Activated T-cell treated with anti-CD3 and anti-CD28 coated beads, Interleukin-2, amount 50 U/mL, for 72 hours (primary cell): ENCODE data around the gene ANTKMT. TPM values are rescaled to one million over a fixed set of nuclear protein-coding genes. Genes with fewer than 3 reads are reported as not detected.

Experiments
- ATAC-seq, 2 donors: fragments of 150-1000 bp; cut with Tn5 transposase; replicated peaks in 1 of 2; 2 replicates each; pipeline ENCODE4 v1.10.0; 2021; ENCODE audit warnings: moderate library complexity in 2 of 2, mild to moderate bottlenecking in 1 of 2
- DNase-seq, 2 donors: peaks; one replicate each; pipeline ENCODE4 v3.0.0; 2021 to 2022; ENCODE audit warnings: mixed read lengths in 1 of 2
- H3K27ac Mint-ChIP-seq: one replicate; pipeline ENCODE4 v1.8.0; 2022; ENCODE audit warnings: mild to moderate bottlenecking, moderate library complexity, mixed read lengths
- H3K27me3 Mint-ChIP-seq: one replicate; pipeline ENCODE4 v1.8.0; 2022; ENCODE audit warnings: low read depth, mixed read lengths
- H3K36me3 Mint-ChIP-seq, 2 donors: one replicate each; pipeline ENCODE4 v1.8.0; 2022; ENCODE audit warnings: mixed read lengths in 2 of 2, mild to moderate bottlenecking in 1 of 2; ENCODE audit not compliant: insufficient read depth in 2 of 2
- H3K4me1 Mint-ChIP-seq: one replicate; pipeline ENCODE4 v1.8.0; 2022; ENCODE audit warnings: low read depth, mixed read lengths
- H3K4me3 Mint-ChIP-seq, 2 donors: one replicate each; pipeline ENCODE4 v1.8.0; 2022; ENCODE audit warnings: mild to moderate bottlenecking in 2 of 2, mixed read lengths in 2 of 2, moderate library complexity in 2 of 2
- H3K9me3 Mint-ChIP-seq, 2 donors: one replicate each; pipeline ENCODE4 v1.8.0; 2022; ENCODE audit warnings: mixed read lengths in 2 of 2
- total RNA-seq, 2 donors: library from RNA; stranded (reverse); gene quantifications; one replicate each; pipeline ENCODE4 v1.2.3, GENCODE V29; 2022

The ANTKMT gene
- total RNA-seq, 2 donors from 2014 or later = 36.4 to 36.9 TPM

GRCh38 chr16:760065-760464, 39.1 kb downstream of the ANTKMT start:
- H3K4me1 Mint-ChIP-seq = no peaks in the 10 kb centered on the region
- DNase-seq (no peak), ATAC-seq (no peak)
- H3K4me3 Mint-ChIP-seq = no peak overlapping the region
- no peaks in the 10 kb centered on the region for H3K9me3 Mint-ChIP-seq
- H3K27me3 Mint-ChIP-seq = no peaks in the 10 kb centered on the region
- no peaks in the 10 kb centered on the region for H3K36me3 Mint-ChIP-seq
- no peak overlapping the region for H3K27ac Mint-ChIP-seq

- H3K27me3 Mint-ChIP-seq = no peaks in the 10 kb centered on the region
- H3K36me3 Mint-ChIP-seq = no peaks in the 10 kb centered on the region
- H3K4me3 Mint-ChIP-seq = no peak within 1 kb of the TSS
- H3K4me1 Mint-ChIP-seq = no peaks in the 10 kb centered on the region
- no peak for ATAC-seq
- no peak within 1 kb of the TSS for H3K27ac Mint-ChIP-seq
- no peaks in the 10 kb centered on the region for H3K9me3 Mint-ChIP-seq
- no peak for DNase-seq
These were observed 39.8 kb downstream of the ANTKMT start, which contains the start of gene MSLN for GRCh38 chr16:760545-761343. Gene MSLN, plus strand, starts transcription at chr16:760734. Its CDS starts 1,947 bp downstream, at chr16:762681.

- no peak for DNase-seq
- H3K4me3 Mint-ChIP-seq = no peak overlapping the region
- no peak for ATAC-seq
- H3K27ac Mint-ChIP-seq = no peak overlapping the region
- no peaks in the 10 kb centered on the region for H3K27me3 Mint-ChIP-seq
- no peaks in the 10 kb centered on the region for H3K4me1 Mint-ChIP-seq
- no peaks in the 10 kb centered on the region for H3K36me3 Mint-ChIP-seq
- no peaks in the 10 kb centered on the region for H3K9me3 Mint-ChIP-seq
These were observed 40.9 kb downstream of the ANTKMT start for GRCh38 chr16:761625-762513.

GRCh38 chr16:762595-763268, 41.8 kb downstream of the ANTKMT start:
- Mint-ChIP-seq H3K4me3 (no peak overlapping the region), H3K4me1 (no peaks in the 10 kb centered on the region), H3K27ac (no peak overlapping the region), H3K36me3 (no peaks in the 10 kb centered on the region), H3K9me3 (no peaks in the 10 kb centered on the region), H3K27me3 (no peaks in the 10 kb centered on the region)
- no peak for ATAC-seq
- no peak for DNase-seq

- DNase-seq = no peak
- Mint-ChIP-seq H3K27ac (no peak overlapping the region), H3K4me1 (no peaks in the 10 kb centered on the region), H3K4me3 (no peak overlapping the region), H3K9me3 (no peaks in the 10 kb centered on the region), H3K27me3 (no peaks in the 10 kb centered on the region), H3K36me3 (no peaks in the 10 kb centered on the region)
- ATAC-seq = no peak
These were observed 42.6 kb downstream of the ANTKMT start for GRCh38 chr16:763369-764183.

- no peaks in the 10 kb centered on the region for H3K36me3 Mint-ChIP-seq
- H3K27me3 Mint-ChIP-seq = no peaks in the 10 kb centered on the region
- no peak for DNase-seq
- ATAC-seq = no peak
- no peaks in the 10 kb centered on the region for H3K4me1 Mint-ChIP-seq
- no peak overlapping the region for H3K27ac Mint-ChIP-seq
- no peaks in the 10 kb centered on the region for H3K9me3 Mint-ChIP-seq
- H3K4me3 Mint-ChIP-seq = no peak overlapping the region
These were observed 43.3 kb downstream of the ANTKMT start for GRCh38 chr16:764184-764750.

- H3K36me3 Mint-ChIP-seq = no peaks in the 10 kb centered on the region
- no peaks in the 10 kb centered on the region for H3K27me3 Mint-ChIP-seq
- no peak overlapping the region for H3K4me3 Mint-ChIP-seq
- no peaks in the 10 kb centered on the region for H3K9me3 Mint-ChIP-seq
- no peaks in the 10 kb centered on the region for H3K4me1 Mint-ChIP-seq
- no peak for DNase-seq
- H3K27ac Mint-ChIP-seq = no peak overlapping the region
- no peak for ATAC-seq
These were observed 44.0 kb downstream of the ANTKMT start for GRCh38 chr16:764848-765487.

- ATAC-seq (no peak), DNase-seq (no peak)
- Mint-ChIP-seq H3K9me3 (no peaks in the 10 kb centered on the region), H3K27ac (no peak overlapping the region), H3K27me3 (no peaks in the 10 kb centered on the region), H3K4me1 (no peaks in the 10 kb centered on the region), H3K4me3 (no peak overlapping the region), H3K36me3 (no peaks in the 10 kb centered on the region)
These were observed 44.5 kb downstream of the ANTKMT start for GRCh38 chr16:765488-765865.

GRCh38 chr16:766008-766819, 45.3 kb downstream of the ANTKMT start:
- no peaks in the 10 kb centered on the region for H3K4me1 Mint-ChIP-seq
- H3K27ac Mint-ChIP-seq = no peak overlapping the region
- ATAC-seq = no peak
- no peak overlapping the region for H3K4me3 Mint-ChIP-seq
- no peak for DNase-seq
- no peaks in the 10 kb centered on the region for H3K9me3 Mint-ChIP-seq
- H3K36me3 Mint-ChIP-seq = no peaks in the 10 kb centered on the region
- no peaks in the 10 kb centered on the region for H3K27me3 Mint-ChIP-seq

- Mint-ChIP-seq H3K4me3 (no peak overlapping the region), H3K27ac (no peak overlapping the region), H3K27me3 (no peaks in the 10 kb centered on the region), H3K9me3 (no peaks in the 10 kb centered on the region), H3K4me1 (no peaks in the 10 kb centered on the region), H3K36me3 (no peaks in the 10 kb centered on the region)
- DNase-seq = no peak
- ATAC-seq = no peak
These were observed 46.1 kb downstream of the ANTKMT start for GRCh38 chr16:766820-767640.

GRCh38 chr16:767743-768235, 46.8 kb downstream of the ANTKMT start:
- ATAC-seq (no peak), DNase-seq (no peak)
- Mint-ChIP-seq H3K27me3 (no peaks in the 10 kb centered on the region), H3K27ac (no peak overlapping the region), H3K36me3 (no peaks in the 10 kb centered on the region), H3K4me3 (no peak overlapping the region), H3K4me1 (no peaks in the 10 kb centered on the region), H3K9me3 (no peaks in the 10 kb centered on the region)
